Type B pancreatic cell (in vitro differentiated cells): ENCODE results near the gene TRABD2A. TPM values are rescaled to one million over a fixed set of nuclear protein-coding genes. Genes with fewer than 3 reads are reported as not detected.
"Not testable (repeated sequence)": the region's sequence is repeated elsewhere in the genome, so short reads cannot be mapped to it uniquely, and the experiment has no call there.

Experiments used
- DNase-seq: peaks from one replicate; pipeline ENCODE4 v3.0.0; 2021; ENCODE audit warnings: mixed read lengths; ENCODE audit not compliant: unreplicated experiment; ENCODE audit errors: extremely low spot score
- H3K27ac Mint-ChIP-seq: 2 replicates; pipeline ENCODE4 v1.8.0; 2021; ENCODE audit warnings: mild to moderate bottlenecking, mixed read lengths
- H3K27me3 Mint-ChIP-seq: 2 replicates; pipeline ENCODE4 v1.8.0; 2021; ENCODE audit warnings: mixed read lengths
- H3K36me3 Mint-ChIP-seq: 2 replicates; pipeline ENCODE4 v1.8.0; 2021; ENCODE audit warnings: mixed read lengths
- H3K4me1 Mint-ChIP-seq: one replicate; pipeline ENCODE4 v1.8.0; 2021; ENCODE audit warnings: mixed read lengths; ENCODE audit not compliant: unreplicated experiment
- H3K4me3 Mint-ChIP-seq: 2 replicates; pipeline ENCODE4 v1.8.0; 2021; ENCODE audit warnings: mild to moderate bottlenecking, mixed read lengths
- H3K9me3 Mint-ChIP-seq: 2 replicates; pipeline ENCODE4 v1.8.0; 2021; ENCODE audit warnings: mixed read lengths
- total RNA-seq: library from RNA; stranded (reverse); gene quantifications from 2 replicates; pipeline ENCODE4 v1.2.1, GENCODE V29; 2021; ENCODE audit warnings: low replicate concordance
- TF ChIP-seq, protein P1 (sequence below): fragments of 200-600 bp; sonication (generic); conservative IDR thresholded peaks from 2 replicates; pipeline ENCODE4 v1.5.0; 2021; ENCODE audit warnings: antibody characterized with exemption, mild to moderate bottlenecking

TRABD2A gene
- total RNA-seq, 1 donor from 2014 or later, result 3.3 TPM

GRCh38 chr2:84776011-84776410, 104.9 kb downstream of the TRABD2A start:
- Mint-ChIP-seq H3K9me3 (peaks cover 7% of the 10 kb centered on the region), H3K27me3 (no peaks in the 10 kb centered on the region), H3K36me3 (no peaks in the 10 kb centered on the region), H3K4me1 (no peaks in the 10 kb centered on the region), H3K4me3 (no peak overlapping the region), H3K27ac (no peak overlapping the region)
- no peak for DNase-seq
- TF ChIP-seq, protein P1, sequence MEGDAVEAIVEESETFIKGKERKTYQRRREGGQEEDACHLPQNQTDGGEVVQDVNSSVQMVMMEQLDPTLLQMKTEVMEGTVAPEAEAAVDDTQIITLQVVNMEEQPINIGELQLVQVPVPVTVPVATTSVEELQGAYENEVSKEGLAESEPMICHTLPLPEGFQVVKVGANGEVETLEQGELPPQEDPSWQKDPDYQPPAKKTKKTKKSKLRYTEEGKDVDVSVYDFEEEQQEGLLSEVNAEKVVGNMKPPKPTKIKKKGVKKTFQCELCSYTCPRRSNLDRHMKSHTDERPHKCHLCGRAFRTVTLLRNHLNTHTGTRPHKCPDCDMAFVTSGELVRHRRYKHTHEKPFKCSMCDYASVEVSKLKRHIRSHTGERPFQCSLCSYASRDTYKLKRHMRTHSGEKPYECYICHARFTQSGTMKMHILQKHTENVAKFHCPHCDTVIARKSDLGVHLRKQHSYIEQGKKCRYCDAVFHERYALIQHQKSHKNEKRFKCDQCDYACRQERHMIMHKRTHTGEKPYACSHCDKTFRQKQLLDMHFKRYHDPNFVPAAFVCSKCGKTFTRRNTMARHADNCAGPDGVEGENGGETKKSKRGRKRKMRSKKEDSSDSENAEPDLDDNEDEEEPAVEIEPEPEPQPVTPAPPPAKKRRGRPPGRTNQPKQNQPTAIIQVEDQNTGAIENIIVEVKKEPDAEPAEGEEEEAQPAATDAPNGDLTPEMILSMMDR, result no peak

DNA sequence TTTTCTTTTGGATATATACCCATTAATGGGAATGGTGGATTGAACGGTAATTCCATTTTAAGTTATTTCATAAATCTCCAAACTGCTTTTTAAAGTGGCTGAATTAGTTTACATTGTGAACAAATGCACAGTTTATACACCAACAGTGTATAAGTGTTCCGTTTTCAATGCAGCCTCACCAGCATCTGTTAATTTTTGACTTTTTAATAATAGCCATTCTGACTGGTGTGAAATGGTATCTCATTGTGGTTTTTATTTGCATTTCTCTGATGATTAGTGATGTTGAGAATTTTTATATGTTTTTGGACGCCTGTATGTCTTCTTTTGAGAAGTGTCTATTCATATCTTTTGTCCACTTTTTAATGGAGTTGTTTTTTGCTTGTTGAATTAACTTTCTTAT, 107.3 kb downstream of the TRABD2A start:
- H3K36me3 Mint-ChIP-seq, H3K27ac Mint-ChIP-seq, H3K9me3 Mint-ChIP-seq, H3K27me3 Mint-ChIP-seq, H3K4me3 Mint-ChIP-seq, H3K4me1 Mint-ChIP-seq, DNase-seq: not testable (repeated sequence)

Other genes starting within 250 kb of the TRABD2A start
- gene TMSB10, start 24.6 kb upstream of the TRABD2A start, total RNA-seq, result 1,269 and 1,391 TPM in 2 replicates
- gene KCMF1, start 90.1 kb upstream of the TRABD2A start, total RNA-seq, result 61.4 and 62.2 TPM in 2 replicates